ENCODE measurements around the gene METTL6.

GRCh38 chr3:15449489-15450224 lies 22.3 kb upstream of the METTL6 start:
- no peak for TF ChIP-seq BHLHE40 (IDR thresholded peaks at IDR 0.05; ENCODE audit: low read depth, low read length)
- no peak for TF ChIP-seq MAZ (IDR thresholded peaks at IDR 0.05; ENCODE audit: borderline replicate concordance, low read depth, low read length)
- no peak for TF ChIP-seq RAD21 (IDR thresholded peaks at IDR 0.05; ENCODE audit: low read length)
- TF ChIP-seq SMC3 (IDR thresholded peaks at IDR 0.05; ENCODE audit: low read depth, low read length) = no peak
